Femur (tissue), 1 donor: ENCODE results near the gene GOLGA3.

Source experiments
- DNase-seq: peaks from one replicate; pipeline ENCODE4 v3.0.0-alpha.2; 2017

The GOLGA3 gene

DNA sequence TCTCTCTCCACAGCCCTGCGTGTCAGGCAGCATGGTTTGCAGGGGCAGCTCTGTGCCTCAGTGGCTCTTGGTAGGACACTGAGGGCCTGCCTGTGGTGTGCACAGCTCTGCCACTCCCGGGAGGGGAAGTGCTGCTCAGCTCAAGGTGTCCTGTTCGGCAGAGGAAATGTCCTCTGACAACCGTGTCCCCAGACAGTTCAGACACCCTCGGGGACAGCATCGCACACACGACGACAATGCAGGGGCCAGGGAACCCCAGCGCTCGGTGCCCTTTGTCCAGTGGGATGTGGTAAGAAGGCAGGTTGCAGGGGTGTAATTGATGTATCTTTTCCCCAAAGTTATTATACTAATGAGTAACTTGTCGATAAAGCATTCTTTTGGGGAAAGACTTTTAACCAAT is 81.3 kb downstream of the GOLGA3 start:
- DNase-seq, result no peak

DNA sequence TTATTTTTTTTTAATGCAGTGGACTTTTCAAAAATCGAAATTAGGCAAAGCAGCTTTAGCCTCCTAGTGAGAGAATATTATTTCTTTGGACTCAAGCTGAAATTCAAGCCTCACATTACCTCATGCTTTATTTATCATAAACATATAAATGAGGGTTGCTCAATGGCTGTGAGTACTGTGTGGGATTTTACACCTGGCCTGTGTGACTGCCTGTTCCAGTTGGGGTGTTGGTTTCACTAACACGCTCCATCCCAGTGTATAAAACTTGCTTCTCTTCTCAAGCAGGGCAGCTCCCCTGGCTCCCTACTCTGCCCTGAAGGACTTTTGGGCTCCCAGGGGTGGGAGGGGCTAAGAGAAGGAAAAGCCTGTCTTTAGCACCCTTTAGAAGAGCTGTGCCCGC is 82.1 kb downstream of the GOLGA3 start:
- DNase-seq, result no peak

DNA sequence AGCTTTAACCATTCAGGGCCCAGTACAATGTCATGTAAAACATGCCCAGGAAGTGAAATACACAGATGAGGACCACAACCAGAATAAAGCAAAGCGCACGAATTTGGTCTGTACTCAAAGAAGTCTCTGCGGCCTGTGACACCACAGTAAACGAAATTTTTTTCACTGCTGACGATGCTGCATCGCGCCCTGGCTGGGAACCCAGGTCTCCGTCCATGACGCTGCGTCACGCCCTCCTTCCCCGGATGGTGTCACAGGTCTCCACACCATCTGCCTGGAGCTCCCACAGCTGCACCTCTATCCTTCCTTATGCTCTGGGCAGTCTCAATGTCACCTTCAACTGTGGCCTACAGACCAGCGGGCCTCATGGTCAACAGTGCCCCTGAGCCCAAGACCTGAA is 84.8 kb downstream of the GOLGA3 start:
- no peak for DNase-seq

DNA sequence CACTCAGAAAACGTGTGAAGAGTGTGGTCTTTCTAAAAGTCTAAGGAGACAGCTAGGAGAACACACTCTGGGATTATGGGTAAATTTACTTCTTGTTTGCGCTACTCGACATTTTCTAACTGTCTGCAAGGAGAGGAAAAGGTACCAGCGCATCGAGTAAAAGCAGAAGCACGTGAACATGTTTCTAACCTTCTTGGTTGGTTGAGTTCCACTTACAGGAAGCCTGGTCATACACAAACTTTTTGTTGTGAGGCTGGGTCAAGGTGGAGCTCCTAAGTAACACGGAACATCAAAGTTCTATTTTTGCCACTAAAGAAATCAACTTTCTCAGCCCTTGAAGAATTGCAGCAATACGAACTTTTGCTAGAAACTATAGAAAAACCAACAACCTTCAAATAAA is 87.0 kb downstream of the GOLGA3 start:
- DNase-seq, result no peak

DNA sequence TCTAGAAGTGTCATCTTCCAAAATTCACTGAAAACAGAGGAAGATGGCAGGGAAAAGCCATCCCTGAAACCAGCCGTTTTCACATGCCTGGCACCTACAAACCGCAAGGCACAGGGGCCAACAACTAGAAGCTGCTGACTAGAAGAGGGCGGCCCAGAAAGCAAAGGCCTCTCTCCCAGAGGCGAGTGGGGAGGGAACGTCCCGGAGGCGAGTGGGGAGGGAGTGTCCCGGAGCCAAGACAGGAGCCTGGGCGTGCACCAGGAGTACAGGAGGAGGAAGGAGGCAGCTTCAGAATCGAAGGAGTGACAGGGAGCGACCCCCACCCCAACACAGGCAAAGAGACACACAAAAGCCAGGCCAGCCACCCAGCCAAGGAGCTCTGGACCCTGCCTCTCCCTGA is 88.0 kb downstream of the GOLGA3 start:
- DNase-seq, result no peak

DNA sequence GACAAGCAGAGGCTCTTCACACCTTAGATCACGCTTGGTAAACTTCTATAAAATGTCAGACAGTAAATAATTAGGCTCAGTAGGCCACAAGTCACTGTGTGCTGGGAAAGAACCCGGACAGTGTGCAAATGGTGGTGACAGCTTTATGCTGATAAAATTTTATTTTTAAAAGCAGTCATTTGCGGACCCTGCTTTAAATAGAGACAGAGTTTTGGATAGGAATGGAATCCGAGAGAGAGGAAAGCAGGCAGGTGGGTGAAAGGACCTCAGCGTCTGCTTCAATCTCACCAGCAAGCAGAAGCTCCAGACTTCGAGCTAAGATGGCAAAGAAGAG is 88.4 kb downstream of the GOLGA3 start:
- no peak for DNase-seq

DNA sequence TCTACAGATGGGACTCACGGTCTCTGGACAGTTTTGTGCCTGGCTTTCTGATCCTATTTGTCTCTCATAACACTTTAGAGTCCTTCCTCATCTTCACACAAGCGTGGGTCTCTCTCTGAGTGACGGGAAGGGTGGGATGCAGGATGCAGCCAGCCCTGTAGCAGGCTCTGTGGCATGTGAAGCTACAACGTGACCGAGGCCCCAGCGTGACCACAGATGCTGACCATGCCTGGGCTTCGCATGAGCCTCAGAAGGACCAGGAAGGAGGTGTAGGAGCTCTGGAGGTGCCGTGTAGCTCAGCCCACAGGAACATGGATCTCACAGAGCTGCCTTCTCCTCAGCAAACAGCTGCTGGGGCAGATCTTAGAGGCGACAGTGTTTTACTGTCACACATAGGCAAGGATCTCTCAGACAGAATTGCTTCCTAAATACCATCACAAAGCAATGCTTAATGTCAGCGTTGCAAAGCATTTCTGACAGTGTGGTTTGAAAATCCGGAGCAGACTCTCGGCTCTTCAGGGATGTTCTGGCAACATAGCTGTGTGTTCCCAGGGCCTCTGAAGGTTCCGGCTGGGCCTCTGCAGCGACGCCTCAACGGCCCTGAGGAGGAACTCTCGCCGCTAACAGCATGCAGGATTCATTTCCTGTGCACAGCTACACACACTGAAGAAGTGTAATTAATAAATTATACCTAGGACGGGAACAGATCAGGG is 88.9 kb downstream of the GOLGA3 start:
- DNase-seq, result no peak

DNA sequence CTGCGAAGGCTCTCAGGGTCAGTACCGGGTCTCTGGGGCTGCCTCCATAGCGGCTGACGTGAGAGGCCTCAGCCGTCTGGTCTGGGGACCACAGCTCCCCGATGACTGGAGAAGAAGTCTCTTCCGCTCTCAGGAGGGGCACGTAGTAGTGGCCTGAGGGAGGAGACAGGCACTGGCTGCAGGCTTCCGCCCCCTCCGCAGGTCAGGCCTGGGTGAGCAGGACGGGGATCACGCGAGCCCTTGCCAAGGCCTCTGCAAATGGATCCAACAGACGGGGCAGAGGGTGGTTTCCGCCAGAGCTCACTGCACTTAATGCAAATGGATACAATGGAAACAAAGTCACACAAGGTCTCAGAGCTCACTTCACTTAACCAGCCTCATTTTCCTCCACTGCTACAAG is 91.8 kb downstream of the GOLGA3 start:
- DNase-seq, result no peak

DNA sequence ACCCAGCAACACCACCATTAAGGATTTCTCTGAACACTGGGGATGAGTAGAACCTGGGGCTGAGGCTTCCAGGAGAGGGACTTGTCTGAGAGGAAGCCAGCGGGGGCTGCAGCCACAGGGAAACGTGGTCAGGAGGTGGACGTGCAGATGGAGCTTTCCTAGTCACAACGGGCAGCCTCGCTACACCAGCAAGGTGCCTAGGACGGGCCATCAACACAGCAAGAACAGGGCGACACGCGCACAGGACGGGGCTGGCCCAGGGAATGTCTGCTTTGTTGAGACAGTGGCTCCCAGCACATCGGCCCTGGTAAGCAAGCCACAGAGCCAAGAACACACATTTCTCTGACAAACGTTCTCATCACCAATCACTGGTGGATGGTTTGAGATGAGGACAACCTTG is 92.3 kb downstream of the GOLGA3 start:
- no peak for DNase-seq

DNA sequence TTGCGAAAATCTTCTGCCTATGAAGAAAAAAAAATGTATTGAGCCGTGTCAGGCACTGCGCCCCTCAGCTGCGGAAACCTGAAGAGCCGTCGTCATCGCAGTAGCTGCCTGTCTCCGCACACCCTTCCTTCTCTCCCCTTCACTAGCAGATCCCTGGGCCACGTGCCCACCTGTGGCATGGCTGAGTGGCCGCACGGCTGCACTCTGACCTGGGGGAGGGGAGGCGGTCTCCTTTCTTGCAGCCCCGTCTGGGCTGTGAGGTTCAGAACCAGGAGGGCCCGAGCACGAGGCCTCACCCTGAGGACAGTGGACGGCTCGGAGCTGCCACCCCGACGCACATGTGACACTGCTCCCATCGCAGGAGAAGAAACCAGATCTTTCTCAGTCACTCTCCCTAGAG is 93.2 kb downstream of the GOLGA3 start:
- no peak for DNase-seq

DNA sequence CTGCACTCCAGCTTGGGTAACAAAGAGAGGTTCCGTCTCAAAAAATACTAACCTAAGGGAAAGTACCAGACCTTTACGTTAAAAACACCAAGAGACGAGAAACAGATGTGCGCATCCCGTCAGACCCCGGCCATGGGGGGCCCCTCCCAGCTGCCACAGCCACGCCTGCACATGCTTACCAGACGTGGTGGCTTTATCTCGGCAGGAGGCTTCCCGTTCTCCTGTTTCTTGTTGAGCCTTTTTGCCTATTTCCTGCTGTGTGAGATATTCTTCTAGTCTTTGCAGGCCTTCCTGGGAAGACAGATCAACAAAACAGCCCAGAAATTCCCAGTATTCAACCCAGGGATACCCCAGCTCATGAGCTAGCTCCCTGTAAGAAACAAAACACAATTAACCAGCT is 94.5 kb downstream of the GOLGA3 start:
- no peak for DNase-seq

DNA sequence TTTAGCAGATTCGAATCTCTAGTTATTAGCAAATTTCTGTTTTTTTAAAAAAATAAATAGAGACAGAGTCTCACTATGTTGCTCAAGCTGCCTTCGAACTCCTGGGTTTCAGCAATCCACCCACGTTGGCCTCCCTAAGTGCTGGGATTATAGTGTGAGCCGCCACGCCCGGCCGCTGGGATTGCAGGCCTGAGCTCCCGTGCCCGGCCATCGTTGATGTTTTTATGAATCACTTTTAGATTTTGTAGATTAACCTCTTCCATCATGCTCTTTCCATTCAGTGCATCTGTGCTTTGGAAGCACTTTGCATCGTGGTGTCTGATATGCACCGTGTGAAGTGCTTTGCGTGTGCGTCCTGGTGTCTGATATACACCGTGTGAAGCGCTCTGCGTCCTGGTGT is 97.1 kb downstream of the GOLGA3 start:
- DNase-seq, result no peak

DNA sequence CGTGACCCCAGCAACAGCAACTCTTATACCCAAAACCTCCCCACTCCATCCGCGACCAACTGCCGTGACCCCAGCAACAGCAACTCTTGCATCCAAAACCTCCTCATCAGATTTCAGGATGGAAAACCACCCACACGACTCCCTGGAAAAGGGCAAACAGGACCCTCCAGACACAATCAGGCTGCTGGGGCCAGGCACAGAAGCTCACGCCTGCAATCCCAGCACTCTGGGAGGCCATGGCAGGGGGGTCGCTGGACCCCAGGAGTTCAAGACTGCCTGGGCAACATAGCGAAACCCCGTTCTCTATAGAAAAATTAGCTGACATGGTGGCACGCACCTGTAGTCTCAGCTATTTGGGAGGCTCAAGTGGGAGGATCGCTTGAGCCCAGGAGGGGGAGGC is 98.3 kb downstream of the GOLGA3 start:
- DNase-seq, result no peak

DNA sequence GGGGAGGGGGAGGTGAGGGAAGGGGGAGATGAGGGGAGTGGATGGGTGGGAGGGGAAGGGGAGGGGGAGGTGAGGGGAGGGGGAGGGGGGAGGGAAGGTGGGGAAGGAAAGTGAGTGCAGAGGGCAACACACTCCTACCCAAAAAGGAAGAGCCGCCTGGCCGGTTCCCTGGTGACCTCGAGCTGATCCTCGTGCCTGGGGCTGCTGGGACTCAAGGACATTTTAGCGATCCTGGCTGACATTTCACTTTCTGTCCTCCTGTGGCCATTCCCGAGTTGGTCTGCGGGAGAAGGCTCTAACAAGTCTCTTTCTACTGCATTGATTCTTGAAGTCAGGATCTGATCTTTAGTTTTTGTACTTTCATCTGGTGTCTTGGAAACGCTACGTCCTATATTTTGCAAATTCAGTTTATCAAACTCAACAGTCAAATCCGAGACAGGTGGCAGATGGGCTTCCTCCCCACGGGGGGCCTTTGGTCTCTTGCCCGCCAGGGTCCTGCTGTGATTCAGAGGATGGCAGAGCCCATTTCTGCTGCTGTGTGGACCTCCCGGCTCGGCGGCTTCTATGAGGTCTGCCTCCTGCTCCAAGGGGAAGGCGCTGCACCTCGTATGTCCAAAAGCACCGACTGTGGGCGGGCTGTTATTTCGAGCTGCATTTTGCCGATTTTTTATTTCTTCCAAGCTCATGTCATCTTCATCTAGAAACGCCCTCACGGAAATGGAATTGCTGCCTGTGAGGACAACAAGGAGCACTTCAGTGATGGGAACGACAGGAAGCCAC is 98.9 kb downstream of the GOLGA3 start:
- no peak for DNase-seq

DNA sequence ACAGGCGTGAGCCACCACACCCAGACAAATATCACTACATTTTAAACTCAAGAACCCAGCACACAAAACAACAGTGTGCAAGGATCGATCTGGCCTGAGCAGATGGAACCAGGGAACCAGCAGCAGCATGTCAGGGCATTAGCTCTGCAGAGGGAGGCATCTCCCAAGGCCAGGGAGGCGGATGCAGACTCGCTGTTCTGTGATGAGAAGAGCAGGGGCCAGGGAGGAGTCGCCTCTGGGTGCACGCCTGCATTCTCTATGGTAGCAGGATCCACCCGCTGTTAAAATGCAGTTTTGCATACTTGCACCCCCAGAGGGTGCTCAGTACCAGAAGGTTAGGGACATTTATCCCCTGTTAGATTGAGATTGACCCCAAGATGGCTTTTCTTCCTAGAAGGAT is 100.2 kb downstream of the GOLGA3 start:
- no peak for DNase-seq

DNA sequence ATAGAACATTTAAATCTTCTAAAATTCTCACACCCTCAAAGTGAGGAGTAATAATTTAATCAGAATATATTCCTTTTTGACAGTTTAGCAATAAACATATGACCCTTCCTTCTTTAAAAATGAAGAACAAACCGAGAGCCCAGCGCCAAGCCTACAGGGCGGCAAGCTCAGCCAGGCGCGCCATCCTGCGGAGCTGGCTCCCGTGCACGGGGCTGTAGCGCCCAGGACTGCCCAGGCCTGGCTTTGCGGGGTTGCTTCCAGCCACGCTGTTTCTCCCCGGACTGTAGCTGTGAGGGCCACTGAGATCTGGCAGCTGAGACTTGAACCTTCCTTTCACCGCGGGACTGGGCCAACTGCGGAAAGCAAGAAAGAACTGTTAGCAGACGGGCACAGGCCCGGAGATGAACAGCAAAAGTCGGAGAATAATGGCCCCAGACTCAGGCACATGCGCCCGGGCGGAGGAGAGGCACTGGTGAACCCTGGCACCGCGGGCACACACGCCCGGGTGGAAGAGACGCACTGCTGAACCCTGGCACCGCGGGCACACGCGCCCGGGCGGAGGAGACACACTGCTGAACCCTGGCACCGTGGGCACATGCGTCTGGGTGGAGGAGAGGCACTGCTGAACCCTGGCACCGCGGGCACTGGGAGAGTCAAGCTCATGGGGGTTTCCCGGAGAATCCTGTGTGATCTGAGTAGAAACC is 101.4 kb downstream of the GOLGA3 start:
- DNase-seq, result no peak

DNA sequence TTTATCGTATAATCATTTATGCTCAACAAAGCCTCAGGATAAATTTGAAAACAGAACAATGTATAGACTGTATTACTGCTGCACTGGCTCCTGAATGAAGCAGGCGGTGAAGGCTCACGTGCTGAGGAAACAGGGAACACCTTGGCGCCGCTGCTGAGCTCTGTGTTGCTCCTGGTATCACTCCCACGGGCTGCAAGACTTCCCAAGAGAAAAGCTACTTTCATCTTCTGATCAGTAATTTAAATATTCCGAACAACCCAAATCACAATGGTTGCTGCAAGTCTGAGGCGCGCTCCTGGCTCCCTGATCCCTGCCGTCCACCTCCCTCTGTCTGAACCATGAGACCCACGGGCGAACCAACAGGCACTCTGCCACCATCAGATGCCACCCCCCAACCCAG is 102.3 kb downstream of the GOLGA3 start:
- no peak for DNase-seq

DNA sequence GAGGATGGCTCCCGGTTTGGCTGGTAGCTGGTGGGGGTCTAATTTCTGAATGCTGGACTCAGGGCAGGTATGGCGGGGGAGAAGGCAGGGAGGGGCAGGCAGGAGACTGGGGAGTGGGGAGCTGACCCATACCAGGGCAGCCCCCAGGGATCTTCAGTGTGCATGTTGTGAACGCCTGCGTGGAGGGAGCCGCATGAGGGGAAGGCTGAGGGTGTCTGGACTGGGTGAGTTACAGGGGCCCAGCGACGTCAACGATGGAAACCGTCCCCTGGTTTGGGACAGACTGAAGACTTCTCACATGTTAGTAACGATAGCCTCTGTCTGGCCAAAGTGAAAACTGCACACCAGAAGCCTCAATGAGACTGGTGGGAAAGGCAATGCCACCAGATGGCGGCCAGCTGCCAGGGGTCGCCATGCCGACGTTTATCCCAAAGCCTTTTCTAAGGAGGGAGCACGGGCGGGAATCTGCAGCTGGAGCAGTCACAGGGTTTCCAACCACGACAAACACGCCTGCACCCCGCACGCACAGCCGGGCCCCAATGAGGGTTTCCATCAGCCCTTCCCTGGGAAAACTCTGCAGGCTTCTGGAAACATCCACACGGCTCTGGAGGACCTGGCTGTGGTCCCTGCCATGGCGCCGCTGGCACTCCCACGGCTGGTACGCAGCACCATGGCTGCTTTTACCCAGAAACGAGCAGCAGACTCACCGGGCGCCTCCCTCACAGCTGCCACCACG is 104.0 kb downstream of the GOLGA3 start:
- DNase-seq, result no peak

DNA sequence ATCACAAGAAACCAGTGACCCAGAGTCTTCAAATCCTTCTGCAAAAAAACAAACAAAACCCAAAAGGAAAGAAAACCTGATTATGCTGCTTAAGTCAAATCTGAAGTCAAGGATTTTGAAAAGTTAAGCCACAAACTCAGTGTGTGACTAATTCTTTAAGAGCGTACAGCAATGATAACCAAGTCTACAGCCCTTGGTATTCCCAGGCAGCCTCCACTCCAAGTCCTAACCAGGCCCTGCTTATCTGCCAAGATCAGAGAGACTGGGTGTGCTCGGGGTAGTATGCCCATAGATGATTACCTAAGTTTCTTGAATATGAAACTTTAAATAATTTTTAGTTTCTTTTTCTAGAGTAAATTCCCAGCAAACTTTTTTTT is 104.9 kb downstream of the GOLGA3 start:
- DNase-seq, result no peak

DNA sequence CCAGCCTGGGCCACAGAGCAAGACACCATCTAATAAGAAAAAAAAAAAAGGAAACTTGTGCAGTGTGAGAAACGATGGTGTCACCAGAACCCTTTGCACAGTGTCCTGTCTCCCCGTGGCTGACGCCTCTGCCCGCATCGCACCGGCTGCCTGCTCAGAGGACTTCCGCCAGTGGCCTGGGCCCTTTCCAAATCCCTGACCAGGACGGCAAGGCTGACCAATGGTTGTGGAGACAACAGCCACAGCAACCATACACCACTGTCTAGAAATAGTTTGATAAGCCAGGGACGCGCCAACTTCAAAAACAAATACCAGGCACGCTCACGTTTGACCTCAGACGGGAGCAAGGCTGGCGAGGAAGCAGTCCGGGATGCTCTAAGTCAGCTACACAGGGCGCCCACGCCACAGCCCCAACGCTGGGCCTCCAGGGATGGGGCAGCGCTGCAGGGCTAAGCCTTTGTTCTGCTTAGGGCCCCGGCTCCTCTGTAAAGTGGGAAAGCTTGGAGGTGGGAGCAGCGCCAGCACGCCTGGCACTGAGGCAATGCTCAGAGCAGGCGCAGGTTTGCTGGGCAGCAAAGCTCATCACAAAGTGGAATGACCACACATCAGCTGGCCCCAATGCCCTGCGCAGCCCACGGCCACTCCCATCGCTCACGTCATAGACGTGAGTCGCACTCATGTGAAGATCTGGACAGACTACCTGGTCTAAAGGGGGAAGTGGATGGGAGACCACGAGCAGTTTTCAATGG is 105.5 kb downstream of the GOLGA3 start:
- DNase-seq, result no peak

DNA sequence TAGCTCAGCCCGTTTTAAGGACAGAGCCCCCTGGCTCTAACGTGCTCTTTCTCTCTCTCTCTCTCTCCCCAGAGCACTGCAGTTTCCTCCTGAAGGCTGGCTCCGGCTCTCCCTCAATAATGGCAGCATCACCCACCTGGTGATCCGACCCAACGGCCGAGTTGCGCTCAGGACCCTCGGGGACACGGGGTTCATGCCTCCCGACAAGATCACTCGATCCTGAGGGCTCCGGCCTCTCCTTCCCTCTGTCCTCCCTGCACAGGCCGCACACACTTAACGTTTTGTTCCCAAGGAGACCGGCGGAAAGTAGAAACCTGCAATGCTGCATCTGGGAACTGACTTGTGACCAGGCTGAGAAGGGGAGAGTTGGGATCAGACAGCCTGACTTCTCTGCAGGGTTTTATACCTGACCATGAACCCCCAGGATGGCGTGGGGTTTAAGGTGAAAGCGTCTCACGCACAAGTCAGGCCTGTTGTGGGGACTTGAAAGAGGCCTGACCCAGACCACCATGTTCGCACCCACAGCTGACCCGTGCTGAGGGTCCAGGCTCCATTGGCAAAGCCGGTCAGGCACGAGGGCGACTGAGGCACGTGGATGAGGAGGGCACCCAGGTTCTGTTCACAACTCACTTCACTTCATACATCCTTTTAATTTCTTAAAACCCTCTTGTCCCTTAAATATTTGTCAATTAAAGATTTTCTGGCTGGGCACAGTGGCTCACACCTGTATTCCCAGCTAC is 107.9 kb downstream of the GOLGA3 start:
- DNase-seq, result no peak

DNA sequence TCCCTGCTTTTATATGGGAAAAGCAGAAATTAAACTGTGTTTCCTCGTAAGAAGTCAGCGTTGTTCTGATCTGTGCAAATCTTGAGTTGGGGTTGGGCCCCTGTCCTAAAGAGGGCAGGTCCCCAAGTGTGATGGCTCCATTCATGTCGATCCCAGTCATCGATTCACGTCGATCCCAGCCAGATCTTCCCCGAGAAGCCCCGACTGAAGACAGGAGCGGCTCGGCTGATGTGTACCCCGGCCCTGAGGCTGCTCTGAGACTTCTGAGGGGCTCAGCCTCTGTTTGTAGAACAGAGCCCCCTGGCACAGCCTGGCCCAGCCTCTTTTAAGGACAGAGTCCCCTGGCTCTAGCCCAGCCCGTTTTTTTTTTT is 108.7 kb downstream of the GOLGA3 start:
- DNase-seq, result no peak
